ENCODE data around the gene GTPBP8.
"Not testable (repeated sequence)": the region's sequence is repeated elsewhere in the genome, so short reads cannot be mapped to it uniquely, and the experiment has no call there.

Gene GTPBP8

DNA sequence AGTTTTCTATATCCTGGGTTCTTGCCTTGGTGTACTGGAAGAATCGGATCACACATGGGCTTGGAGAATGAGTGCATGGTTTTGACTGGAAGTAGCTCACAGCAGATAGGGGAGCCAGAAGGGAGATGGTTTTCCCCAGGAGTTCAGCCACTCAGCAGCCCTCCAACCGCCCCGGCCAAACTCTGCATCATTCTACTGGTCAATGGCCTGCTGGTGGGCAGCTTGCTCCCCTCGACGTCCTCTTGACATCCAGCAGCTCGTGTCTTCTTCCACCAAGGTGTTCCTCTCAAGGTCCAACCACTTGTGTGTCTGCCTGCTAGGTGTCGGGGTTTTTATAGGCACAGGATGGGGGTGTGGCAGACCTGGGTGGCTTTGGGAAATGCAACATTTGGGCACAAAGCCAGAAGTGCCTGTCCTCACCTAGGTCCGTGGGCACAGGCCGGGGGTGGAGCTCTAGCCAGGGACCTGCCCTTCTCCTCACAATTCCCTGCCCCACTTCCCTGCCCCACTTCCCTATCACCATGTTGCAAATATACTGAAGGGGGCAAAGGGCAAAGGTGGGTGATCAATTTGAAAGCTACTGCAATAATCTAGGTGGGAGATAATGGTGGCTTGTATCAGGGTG lies 3.0 kb upstream of the GTPBP8 start:
- no peak overlapping the region for H3K4me3 ChIP-seq (ENCODE audit: low read length)
- DNase-seq (ENCODE audit: low read depth, low spot score): no peak

DNA sequence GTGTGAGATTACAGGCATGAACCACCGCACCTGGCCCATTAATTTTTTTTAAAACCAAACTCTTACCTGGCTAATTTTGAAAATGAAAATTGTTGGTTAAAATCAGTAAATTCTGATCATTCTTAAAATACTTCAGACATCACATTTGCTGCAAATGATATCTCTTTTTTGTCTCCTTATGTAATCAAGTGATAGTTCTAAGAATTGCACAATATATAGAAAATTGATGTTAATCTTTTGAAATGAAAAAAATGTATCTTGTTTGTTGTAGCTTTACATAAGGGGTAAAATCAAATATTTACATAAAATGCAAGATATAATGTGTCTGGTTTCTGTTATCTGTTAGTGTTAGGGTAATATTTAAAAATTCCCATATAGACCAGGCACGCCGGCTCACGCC lies 5.0 kb downstream of the GTPBP8 start:
- no peak overlapping the region for H3K4me3 ChIP-seq (ENCODE audit: low read length)
- DNase-seq (ENCODE audit: low read depth, low spot score): no peak

DNA sequence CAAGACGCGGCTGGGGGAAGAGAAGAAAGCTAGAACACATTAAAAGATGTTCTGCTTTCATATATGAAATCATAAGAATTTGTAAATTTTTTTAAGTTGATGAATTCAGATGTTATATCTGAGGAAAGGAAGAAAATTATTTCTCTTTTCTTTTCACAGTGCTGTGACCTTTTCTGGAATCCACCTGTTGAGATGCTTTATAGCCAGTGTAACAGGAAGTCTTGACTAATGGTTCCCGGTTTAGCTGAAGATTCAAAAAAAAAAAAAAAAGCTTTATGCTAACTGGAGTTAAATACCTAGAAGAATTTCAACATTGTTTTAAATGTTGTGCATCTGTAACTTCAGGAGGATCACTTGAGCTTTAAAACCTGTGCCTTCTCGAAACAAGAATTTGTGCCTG lies 9.9 kb downstream of the GTPBP8 start:
- H3K4me3 ChIP-seq (ENCODE audit: low read length): no peak overlapping the region
- DNase-seq (ENCODE audit: low read depth, low spot score): no peak

DNA sequence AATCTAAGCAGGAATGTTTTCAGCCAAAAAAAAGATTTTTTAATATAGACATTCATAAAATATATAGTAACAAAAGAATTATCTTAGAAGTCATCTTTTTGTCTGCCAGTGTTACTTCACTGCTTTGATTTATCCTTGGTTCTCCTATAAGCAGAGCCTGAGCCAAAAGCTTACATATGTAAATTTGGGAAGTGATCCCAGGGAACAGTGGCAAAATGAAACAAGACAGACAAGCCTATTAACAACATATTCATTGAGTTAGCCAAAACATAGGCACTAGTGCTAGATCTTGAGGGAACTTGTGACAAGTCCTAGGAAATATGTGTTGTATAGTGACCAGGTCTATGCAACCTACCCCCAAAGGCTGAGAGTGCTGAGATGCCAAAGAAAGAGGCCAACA lies 11.3 kb downstream of the GTPBP8 start:
- DNase-seq (ENCODE audit: low read depth, low spot score): no peak
- no peak overlapping the region for H3K4me3 ChIP-seq (ENCODE audit: low read length)

DNA sequence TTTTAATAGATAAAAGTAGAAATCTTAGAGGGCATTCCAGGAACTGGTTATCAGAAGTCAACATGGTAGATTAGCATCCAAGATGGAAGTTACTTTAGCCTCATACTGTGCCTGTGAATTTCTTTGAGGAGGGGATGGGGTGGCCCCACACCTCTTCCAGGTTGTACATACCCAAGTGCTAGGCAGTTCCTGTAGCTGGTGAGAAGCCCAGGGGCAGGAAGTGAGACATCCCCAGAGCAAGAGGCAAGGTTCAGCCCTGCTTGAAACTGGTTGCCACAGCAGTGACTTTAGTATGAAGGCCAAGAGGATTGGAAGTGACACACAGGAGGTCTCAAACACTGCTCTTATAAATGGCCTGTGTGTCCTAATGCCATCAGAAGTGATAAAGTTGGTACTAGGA lies 11.9 kb downstream of the GTPBP8 start:
- DNase-seq (ENCODE audit: low read depth, low spot score): peak; percentile 35
- no peak overlapping the region for H3K4me3 ChIP-seq (ENCODE audit: low read length)

DNA sequence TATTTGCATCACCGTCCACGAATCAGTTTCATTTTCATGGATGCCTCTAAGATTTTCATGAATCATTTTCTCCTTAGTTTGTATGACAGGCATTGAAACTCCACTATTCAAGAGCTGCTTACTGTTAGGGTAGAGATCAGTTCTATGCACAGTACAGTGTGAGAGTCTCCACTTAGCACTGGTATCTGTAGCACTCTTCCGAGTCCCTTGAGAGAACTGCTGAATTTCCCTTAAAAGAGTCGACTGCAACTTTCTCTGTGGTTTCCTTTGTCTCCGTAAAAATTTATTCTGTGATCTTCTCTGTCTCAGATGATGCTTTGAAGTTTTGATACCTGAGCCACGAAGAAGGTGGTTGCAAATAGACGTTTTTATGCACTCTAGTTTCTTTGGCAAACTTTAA lies 14.8 kb downstream of the GTPBP8 start:
- no peak overlapping the region for H3K4me3 ChIP-seq (ENCODE audit: low read length)
- DNase-seq (ENCODE audit: low read depth, low spot score): peak; percentile 87

DNA sequence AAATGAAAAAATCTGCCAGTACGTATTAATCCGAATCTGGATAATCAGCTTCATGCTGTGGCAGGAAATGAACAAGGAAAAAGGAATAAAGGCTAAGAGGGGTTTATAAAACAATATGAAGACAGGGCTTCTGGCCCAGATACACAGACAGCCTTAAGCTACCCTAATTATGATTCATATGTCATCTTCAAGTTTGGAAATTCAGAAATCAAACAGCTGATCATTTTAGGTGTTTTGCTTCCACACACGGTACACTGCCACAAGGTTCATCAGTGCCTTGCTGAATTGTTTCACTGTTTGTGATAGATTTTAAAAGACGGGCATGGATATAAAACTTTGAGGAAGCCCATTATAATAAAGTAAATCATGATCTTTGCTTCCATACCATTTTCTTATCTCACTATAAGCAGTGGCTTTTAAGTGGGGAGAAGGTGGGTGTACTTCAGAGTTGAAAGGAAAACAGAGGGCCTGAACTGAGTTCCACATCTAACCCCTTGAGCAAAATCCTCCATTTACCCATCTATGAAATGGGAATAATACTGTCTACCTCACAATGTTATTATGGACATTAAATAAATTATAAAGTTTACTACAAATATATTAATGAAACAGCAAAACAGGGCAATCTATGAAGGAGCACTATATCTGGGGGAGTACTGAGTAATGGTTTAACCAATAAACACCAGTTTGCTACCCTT lies 15.7 kb downstream of the GTPBP8 start:
- no peak overlapping the region for H3K4me3 ChIP-seq (ENCODE audit: low read length)
- no peak for DNase-seq (ENCODE audit: low read depth, low spot score)

DNA sequence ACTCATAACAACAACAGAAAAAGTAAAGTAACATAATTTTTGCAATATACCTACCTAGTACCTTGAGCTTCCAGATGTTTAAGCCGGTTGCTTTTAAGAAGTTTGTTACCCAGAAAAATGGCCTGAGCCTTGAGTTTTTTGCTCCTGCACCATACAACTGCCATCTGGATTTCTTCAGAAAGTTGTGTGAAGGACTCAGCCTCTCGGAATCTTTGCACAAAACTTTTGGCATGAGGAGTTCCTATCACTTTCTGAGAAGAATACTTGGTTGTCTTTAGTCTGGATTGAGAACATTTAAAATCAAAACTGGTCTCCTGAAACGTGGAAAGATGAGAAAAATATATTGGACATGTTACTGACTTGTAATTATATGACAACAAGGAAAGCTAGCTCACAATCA lies 17.3 kb downstream of the GTPBP8 start:
- H3K4me3 ChIP-seq (ENCODE audit: low read length): no peak overlapping the region
- DNase-seq (ENCODE audit: low read depth, low spot score): no peak

DNA sequence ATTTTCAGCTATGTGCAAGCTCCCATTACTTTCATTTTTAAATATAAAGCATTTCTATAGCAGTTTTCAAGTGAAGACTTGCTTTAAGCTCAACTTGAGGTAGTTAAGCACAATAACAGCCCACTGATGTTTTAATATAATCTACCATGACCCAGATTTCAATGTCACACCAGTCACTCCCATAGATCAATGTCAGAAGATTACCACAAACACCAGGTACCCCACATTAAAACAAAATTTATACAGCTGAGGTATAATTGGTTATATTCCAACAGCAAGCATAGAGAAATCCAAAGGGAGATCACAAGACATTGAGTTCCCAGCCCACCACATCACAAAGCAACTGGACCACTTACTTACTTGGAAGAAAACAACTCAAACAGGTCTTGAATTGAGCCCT lies 22.8 kb downstream of the GTPBP8 start:
- H3K4me3 ChIP-seq (ENCODE audit: low read length): no peak overlapping the region
- peak; percentile 27 for DNase-seq (ENCODE audit: low read depth, low spot score)

DNA sequence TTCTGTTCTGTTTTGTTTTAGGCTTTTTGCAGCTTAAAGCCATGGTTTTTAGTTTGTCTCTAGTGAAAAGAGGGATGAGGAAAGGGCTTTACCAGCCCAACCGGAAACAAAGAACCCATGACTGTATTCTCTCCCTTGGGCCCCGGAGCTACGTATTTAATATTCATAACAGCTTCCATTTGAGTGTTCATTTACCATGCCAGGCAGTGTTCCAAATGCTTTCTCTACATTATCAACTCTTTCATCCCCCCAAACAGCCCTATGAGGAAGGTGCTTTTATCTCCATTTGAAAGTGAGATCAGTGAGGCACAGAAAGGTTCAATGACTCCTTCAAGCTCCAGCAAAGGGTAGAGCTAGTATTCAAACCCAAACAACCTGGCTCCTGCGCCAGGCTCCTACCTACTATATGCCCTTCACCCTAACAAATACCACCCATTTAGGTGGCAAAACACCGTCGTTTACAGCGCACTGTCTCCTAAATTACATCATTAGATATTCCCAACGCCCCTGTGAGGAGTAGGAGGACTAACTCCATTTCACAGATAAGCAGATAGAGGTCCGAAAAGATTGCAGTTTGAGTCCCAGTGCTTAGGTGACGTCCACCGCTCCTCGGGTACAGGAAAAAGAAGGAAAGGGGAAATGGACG lies 27.9 kb downstream of the GTPBP8 start:
- no peak for DNase-seq (ENCODE audit: low read depth, low spot score)
- peak overlapping the region; percentile 85 for H3K4me3 ChIP-seq (ENCODE audit: low read length)

DNA sequence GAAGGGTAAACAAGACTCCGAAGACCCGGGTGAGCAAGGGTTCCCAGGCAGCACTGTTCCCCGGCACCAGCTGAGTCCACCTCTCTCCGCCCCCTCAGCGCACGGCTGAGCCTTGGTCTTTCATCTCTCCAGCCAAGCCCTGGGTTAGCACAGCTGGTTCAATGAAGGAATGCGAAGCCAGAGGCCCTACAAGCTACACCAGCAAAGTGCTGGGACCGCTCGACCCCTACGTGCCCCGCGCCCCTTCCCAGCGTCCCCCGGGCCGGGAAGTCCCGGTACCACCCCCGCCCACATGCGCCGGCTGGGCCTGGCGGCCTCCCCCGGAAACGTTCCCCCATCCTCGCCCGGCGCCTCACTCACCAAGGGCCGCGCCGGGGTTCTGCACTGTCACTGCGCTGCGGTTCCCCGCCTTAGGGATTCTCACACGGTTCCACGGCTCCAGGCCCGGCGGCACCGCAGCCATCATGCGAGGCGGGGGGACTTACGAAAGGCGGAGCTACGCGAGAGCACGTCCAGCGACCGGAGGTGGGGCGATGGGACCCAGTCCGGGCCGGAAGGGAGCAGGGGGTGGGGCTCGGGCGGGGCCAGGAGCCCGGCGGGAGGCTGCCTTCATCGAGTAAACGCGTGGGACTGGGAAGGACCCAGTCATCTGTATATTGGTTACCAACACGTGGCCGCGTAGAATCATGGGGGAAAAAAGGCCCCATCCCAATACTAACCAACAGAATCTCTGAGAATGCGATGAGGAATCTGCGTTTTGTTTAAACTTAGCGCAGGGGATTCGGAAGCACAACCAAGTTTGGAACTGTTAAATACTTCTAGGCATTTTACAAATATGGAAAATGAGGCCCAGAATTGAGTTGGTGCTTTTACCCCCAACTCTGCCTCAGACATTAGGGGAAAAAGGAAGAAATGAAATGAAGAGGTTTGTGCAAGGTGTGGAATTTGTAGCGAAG lies 28.7 kb downstream of the GTPBP8 start:
- DNase-seq (ENCODE audit: low read depth, low spot score): peak; percentile 85
- H3K4me3 ChIP-seq (ENCODE audit: low read length): peak overlapping the region; percentile 85

DNA sequence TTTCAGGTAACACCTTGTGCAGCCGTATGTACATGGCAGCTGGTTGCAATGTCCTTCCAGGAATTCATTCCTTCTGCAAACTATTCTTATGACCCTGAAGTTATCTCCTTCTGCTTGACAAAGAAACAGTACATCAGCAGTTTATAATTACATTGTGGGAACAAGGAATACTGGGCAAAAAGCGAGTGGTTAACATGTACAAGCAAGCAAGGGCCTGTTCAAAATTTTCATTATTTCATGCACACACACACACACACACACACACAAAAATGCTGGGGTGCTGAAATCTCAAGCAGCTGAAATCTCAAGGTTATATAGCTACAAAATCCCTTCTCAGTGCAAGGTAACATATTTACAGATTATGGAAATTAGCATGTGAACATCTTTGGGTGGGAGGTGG lies 30.7 kb downstream of the GTPBP8 start:
- DNase-seq (ENCODE audit: low read depth, low spot score): no peak
- no peak overlapping the region for H3K4me3 ChIP-seq (ENCODE audit: low read length)

DNA sequence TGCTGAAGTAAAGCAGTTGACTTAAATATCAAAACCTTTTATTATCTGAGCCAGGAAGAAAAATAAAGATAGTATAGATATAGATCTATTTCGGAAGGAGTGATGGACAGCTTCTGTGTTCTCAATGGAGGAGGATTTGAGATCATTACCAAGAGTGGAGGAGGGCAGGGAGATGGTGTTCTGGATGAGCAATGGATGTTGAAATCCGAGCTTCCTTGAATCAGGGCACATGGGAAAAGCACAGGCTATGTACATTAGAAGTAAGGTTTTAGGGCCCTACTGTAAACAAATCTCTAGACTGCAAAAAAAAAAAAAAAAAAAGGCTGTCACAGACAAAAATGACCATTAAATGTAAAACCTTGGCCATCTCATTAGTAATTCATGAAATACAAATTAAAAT lies 43.2 kb downstream of the GTPBP8 start:
- DNase-seq (ENCODE audit: low read depth, low spot score): no peak
- H3K4me3 ChIP-seq (ENCODE audit: low read length): no peak overlapping the region

DNA sequence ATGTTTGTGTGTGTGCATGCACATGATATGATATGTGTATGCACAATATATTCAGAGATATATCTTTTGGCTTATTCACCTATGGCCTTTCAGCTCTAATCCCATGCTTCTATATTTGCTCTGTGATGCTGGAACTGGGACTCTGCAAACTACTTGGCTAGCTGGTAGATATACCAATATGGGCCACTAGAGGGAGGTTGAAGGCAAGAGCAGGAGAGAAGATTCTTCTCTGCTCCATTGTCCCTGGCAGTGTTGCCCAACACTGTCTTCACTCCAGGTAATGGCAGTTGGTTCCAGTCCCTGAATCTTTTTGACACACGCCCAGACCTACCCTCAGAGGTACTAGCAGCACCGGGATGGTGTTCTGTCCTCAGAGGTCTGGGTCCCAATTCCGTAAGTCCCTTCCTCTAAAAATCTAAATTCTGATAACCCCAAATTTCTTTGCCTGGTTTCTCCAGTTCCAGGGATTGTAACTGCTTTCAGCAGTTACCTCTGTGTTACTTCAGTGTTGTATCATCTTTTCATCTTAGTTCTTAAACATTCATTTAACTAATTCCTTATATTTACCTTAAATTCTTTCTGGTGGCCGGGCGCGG lies 44.7 kb downstream of the GTPBP8 start:
- no peak overlapping the region for H3K4me3 ChIP-seq (ENCODE audit: low read length)
- DNase-seq (ENCODE audit: low read depth, low spot score): peak; percentile 46

DNA sequence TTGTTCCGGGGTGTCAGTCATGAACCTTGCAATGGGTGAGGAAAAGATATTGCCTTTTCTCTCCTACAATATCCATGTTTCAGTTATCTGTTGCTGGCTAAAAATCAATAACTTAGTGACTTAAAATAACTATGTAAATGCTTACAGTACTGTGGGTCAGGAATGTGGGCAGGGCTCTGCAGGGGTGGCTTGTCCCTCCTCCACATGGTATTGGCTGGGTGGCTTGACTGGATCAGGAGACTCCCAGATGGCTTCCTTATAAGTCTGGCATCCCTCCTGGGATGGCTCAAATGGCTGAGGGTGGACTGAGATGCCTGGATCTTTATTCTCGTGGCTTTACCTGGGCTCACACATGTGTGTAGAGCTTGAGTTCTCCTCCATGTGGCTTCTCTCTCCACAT lies 47.5 kb downstream of the GTPBP8 start:
- no peak for DNase-seq (ENCODE audit: low read depth, low spot score)
- no peak overlapping the region for H3K4me3 ChIP-seq (ENCODE audit: low read length)

DNA sequence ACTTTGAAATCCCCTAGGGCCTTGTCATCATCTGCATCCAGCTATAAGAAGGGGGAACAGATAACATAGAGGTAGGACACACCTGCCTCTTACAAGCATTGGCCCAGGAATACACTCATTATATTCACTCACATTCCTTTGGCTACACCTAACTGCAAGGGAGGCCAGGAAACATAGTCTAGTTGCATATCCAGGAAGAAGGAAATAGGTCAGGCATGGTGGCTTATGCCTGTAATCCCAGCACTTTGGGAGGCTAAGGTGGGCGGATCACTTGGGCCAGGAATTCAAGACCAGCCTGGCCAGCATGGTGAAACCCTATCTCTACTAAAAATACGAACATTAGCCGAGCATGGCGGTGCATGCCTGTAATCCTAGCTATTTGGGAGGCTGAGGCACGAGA lies 48.8 kb downstream of the GTPBP8 start:
- no peak overlapping the region for H3K4me3 ChIP-seq (ENCODE audit: low read length)
- DNase-seq (ENCODE audit: low read depth, low spot score): no peak

DNA sequence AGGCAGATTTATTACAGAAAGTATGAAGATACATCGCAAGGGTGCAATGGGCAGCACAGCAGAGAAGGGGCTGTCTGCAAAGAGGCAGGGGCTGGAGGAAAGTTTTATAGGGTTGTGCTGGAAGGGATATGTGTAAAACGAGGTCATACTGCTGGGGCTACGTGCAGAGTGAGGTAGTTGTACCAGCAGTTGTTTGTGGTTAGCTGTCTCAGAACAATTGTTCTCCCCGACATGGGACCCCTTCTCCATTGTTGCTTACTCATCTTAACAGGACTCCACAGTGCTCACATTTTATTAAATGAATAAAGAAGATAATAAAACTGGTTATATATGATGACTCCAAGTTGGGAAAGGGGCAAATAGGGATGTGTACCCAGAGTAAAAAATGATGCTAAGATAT lies 49.4 kb downstream of the GTPBP8 start:
- DNase-seq (ENCODE audit: low read depth, low spot score): no peak
- H3K4me3 ChIP-seq (ENCODE audit: low read length): no peak overlapping the region

DNA sequence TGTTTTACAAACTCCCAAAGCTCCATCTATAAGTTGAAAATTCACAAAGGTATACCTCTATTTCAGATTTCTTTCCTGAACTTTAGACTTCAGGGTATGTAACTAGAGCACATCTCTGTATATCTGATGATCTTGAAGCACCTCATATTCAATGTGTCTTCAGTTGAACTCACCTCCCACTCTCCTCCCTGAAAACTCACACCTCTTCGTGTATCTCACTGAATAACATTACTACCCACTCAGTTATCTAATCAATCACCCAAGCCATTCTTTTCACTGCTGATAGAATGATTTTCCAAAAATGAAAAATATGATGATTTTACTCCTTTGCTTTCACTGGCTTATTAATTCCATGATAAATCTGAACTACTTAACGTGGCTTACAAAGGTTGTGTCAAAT lies 52.9 kb downstream of the GTPBP8 start:
- no peak overlapping the region for H3K4me3 ChIP-seq (ENCODE audit: low read length)
- DNase-seq (ENCODE audit: low read depth, low spot score): no peak

DNA sequence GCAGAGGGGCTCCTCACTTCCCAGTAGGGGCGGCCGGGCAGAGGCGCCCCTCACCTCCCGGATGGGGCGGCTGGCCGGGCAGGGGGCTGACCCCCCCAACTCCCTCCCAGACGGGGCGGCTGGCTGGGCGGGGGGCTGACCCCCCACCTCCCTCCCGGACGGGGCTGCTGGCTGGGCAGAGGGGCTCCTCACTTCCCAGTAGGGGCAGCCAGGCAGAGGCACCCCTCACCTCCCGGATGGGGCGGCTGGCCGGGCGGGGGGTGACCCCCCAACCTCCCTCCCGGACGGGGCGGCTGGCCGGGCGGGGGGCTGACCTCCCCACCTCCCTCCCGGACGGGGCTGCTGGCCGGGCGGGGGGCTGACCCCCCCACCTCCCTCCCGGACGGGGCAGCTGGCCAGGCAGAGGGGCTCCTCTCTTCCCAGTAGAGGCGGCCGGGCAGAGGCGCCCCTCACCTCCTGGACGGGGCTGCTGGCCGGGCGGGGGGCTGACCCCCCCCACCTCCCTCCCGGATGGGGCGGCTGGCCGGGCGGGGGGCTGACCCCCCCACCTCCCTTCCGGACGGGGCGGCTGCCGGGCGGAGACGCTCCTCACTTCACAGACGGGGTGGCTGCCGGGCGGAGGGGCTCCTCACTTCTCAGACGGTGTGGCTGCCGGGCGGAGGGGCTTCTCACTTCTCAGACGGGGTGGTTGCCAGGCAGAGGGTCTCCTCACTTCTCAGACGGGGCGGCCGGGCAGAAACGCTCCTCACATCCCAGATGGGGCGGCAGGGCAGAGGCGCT lies 55.6 kb downstream of the GTPBP8 start:
- H3K4me3 ChIP-seq (ENCODE audit: low read length); DNase-seq (ENCODE audit: low read depth, low spot score): not testable (repeated sequence)
